VCaP (cell line): ENCODE measurements around the gene CIZ1.

Experiments used
- H3K27ac ChIP-seq: fragments of 450-650 bp; 2 replicates; pipeline ENCODE4 v1.5.1; 2017
- CTCF ChIP-seq: fragments of 450-650 bp; conservative IDR thresholded peaks from 2 replicates; pipeline ENCODE4 v1.5.1; 2017; ENCODE audit warnings: mild to moderate bottlenecking, moderate library complexity

The CIZ1 gene

GRCh38 chr9:128208946-128209669 lies 17.7 kb upstream of the CIZ1 start:
- no peak overlapping the region for H3K27ac ChIP-seq
- TF ChIP-seq CTCF: no peak

- H3K27ac ChIP-seq: no peak overlapping the region
Measured at GRCh38 chr9:128208386-128208785, 17.0 kb upstream of the CIZ1 start.

GRCh38 chr9:128206916-128207910 lies 15.8 kb upstream of the CIZ1 start:
- TF ChIP-seq CTCF: no peak
- no peak overlapping the region for H3K27ac ChIP-seq

More at GRCh38 chr9:128208386-128208785, 17.0 kb upstream of the CIZ1 start:
- TF ChIP-seq CTCF: no peak

- TF ChIP-seq CTCF: no peak
Measured at GRCh38 chr9:128206484-128206883, 15.1 kb upstream of the CIZ1 start.

GRCh38 chr9:128205296-128205944 lies 14.0 kb upstream of the CIZ1 start:
- no peak for TF ChIP-seq CTCF
- H3K27ac ChIP-seq: no peak overlapping the region

More at GRCh38 chr9:128206484-128206883, 15.1 kb upstream of the CIZ1 start:
- no peak overlapping the region for H3K27ac ChIP-seq

- TF ChIP-seq CTCF: no peak
- H3K27ac ChIP-seq: no peak overlapping the region
Measured at GRCh38 chr9:128204858-128205257, 13.5 kb upstream of the CIZ1 start.
